M059J (cell line): ENCODE results near the gene HSD17B1. TPM values are rescaled to one million over a fixed set of nuclear protein-coding genes. Genes with fewer than 3 reads are reported as not detected.
"Not testable (repeated sequence)": the region's sequence is repeated elsewhere in the genome, so short reads cannot be mapped to it uniquely, and the experiment has no call there.

Source experiments
- DNase-seq: peaks from one replicate; pipeline ENCODE4 v3.0.0-alpha.2; 2012; ENCODE audit warnings: low read depth
- total RNA-seq: library from RNA; depleted of rRNA; stranded (reverse); fragments of >200 nt; shearing (Covaris generic); gene quantifications from 2 replicates; pipeline ENCODE4 v1.2.3, GENCODE V29; 2014

The HSD17B1 gene
- total RNA-seq, 1 experiment from 2014 or later = 0.54 TPM

DNA sequence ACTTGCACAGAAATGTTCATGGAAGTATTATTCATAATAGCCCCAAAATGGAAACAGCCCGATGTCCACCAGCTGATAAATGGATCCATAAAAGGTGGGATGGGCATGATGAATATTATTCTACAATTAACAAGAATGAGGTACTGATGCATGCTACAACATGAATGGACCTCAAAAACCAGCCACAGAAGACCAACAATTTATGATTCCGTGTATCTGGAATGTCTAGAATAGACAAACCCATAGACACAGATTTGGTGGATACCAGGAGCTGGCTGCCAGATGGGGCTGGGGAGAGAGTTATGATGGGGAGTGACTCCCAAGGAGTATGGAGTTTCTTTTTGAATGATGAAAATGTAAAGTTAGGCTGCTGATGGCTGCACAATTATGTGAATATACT is 27.5 kb upstream of the HSD17B1 start:
- peak; percentile 53 for DNase-seq

DNA sequence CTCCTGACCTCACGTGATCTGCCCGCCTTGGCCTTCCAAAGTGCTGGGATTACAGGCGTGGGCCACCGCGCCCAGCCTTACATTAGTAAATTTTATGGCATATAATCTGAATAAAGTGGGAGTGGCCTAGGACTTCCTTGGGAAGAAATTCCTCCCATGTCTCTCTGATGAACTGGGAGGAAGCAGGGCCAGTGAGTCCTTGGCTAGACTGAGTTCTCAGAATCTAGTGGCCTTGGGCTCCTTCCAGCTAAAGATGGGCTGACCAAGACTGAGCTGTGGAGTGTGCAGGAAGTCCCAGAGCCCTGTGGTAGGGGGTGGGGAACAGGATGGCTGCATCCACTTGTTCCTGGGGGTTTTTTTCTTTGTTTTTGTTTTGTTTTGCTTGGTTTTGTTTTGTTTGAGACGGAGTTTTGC is 26.7 kb upstream of the HSD17B1 start:
- peak; percentile 84 for DNase-seq

DNA sequence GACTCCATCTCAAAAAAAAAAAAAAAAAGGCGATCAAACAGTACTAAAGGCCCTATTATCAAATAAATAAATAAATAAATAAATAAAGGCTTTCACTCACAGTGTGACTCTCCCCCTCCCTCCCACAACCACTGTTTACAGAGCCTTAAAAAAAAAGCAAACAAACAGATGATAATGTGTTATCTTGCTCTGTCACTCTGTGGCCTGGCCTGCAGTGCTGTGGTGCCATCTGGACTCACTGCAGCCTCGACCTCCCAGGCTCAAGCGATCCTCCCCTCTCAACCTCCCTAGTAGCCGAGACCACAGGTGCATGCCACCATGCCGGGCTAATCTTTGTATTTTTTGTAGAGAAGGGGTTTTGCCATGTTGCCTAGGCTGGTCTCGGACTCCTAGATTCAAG is 24.8 kb upstream of the HSD17B1 start:
- DNase-seq = no peak

DNA sequence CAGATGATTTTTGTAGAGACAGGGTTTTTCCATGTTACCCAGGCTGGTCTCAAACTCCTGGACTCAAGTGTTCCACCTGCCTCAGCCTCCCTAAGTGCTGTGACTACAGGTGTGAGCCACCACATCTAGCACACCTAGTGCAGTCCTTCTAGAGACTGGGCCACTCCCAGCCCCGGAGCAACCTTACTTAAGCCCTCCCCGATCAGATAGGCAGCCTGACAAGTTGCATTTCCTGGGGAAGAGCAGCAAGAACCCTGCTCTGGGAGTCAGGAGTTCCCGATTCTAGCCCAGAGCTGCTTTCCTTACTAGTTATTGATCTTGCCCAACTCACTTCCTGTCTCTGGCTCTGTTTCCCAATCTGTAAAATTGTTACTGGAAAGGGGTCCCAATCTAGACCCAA is 23.7 kb upstream of the HSD17B1 start:
- DNase-seq = no peak

DNA sequence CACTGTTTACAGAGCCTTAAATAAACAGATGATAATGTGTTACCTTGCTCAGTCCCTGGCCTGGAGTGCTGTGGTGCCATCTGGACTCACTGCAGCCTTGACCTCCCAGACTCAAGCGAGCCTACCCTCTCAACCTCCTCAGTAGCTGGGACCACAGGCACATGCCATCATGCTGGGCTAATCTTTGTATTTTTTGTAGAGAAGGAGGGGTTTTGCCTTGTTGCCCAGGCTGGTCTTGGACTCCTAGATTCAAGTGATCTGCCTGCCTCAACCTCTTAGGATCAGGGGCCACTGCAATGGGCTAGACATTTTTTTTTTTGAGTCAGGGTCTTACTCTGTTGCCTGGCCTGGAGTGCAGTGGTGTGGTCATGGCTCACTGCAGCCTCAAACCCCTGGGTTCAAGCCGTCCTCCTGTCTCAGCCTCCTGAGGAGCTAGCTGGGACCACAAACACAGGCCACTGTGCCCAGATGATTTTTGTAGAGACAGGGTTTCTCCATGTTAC is 21.7 kb upstream of the HSD17B1 start:
- DNase-seq = peak; percentile 17

DNA sequence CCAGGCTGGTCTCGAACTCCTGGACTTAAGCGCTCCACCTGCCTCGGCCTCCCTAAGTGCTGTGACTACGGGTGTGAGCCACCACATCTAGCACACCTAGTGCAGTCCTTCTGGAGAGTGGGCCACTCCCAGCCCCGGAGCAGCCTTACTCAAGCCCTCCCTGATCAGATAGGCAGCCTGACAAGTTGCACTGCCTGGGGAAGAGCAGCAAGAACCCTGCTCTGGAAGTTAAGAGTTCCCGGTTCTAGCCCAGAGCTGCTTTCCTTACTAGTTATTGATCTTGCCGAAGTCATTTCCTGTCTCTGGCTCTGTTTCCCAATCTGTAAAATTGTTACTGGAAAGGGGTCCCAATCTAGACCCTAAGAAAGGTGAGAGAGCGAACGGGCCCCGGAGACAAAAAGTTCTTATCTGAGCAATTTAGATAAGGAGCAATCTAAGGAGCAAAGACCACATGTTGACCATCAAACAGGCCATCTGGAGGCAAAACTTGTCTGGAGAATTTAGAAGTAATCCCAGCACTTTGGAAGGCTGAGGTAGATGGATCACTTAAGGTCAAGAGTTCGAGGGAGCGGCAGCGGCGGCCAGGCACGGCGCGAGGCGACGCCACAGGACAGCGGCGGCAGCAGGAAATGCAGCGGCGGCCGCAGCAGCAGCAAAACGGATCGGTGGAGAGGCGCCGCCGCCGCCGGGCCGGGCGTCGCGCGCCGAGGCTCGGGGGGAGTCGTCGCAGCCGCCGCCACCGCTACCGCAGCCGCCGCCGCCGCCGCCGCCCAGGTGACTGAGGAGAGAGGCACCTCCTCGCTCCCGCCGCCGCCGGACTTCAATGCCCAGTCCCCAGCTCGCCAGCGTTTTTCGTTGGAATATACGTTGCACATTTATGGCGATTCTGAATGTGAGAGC is 21.0 kb upstream of the HSD17B1 start:
- DNase-seq = peak; percentile 56

DNA sequence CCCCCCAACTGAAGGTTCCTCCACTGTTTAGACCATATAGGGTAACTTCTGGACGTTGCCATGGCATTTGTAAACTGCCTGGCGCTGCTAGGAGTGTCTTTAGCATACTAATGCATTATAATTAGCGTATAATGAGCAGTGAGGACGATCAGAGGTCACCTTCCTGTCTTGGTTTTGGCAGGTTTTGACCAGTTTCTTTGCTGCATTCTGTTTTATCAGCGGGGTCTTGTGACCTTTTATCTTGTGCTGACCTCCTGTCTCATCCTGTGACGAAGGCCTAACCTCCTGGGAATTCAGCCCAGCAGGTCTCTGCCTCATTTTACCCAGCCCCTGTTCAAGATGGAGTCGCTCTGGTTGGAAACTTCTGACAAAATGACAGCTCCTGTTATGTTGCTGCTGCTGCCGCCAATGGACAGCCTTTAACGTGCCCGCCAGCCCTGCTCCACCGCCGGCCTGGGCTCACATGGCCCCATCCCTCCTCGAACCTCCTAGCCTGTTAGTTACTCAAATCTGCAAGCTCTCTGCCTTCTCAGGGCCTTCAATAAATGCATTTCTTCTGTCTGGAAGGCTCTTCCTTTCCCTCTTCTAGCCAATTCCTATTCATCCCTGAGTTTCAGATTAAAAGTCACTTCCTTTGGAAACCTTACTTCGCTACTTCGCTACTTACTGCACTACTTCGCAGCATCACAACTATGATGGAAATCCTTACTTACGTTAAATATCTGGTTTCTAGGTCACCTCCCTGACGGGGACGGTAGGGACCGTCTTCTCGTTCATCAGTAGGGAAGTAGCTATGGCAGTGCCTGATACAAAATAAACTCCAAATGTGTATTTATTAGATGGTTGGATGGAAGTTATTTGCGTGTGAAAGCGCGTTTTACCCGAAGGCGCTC is 17.3 kb upstream of the HSD17B1 start:
- DNase-seq = no peak

DNA sequence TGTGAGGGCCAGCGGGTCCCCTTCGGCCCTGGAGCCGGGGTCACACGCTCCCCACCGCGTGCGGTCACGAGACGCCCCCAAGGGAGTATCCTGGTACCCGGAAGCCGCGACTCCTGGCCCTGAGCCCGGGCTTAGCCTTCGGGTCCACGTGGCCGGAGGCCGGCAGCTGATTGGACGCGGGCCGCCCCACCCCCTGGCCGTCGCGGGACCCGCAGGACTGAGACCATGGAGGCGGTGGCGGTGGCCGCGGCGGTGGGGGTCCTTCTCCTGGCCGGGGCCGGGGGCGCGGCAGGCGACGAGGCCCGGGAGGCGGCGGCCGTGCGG is 16.7 kb upstream of the HSD17B1 start, which contains the start of gene NAGLU:
TSS of gene NAGLU (plus strand) at position 194 of the 324 bp plus-strand sequence. CDS start at position 226, 32 bp downstream.
- peak; percentile 83 for DNase-seq

DNA sequence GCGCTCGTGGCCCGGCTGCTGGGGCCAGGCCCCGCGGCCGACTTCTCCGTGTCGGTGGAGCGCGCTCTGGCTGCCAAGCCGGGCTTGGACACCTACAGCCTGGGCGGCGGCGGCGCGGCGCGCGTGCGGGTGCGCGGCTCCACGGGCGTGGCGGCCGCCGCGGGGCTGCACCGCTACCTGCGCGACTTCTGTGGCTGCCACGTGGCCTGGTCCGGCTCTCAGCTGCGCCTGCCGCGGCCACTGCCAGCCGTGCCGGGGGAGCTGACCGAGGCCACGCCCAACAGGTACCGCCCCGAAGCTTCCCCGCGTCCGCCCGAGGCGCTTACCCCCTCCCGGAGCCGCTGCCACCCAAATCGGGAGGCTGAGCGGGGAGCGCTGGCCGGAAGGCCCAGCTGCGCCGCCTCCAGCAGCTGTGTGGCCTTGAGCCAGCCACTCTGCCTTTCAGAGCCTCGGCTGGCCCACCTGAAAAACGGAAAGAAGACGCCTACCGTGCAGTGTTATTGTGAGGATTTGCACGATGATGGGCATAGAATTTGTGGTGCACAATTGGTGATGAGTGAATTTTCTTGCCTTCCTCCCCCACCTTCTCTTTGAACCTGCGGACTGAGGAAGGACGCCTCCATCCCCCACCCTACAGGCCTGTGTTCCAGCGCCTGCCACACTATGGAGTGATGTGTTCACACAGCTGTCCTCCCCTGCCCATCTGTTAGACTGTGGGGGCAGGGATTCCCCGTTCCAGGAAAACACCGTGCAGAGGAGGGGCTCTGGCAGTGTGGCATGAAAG is 16.2 kb upstream of the HSD17B1 start:
- DNase-seq = peak; percentile 76

DNA sequence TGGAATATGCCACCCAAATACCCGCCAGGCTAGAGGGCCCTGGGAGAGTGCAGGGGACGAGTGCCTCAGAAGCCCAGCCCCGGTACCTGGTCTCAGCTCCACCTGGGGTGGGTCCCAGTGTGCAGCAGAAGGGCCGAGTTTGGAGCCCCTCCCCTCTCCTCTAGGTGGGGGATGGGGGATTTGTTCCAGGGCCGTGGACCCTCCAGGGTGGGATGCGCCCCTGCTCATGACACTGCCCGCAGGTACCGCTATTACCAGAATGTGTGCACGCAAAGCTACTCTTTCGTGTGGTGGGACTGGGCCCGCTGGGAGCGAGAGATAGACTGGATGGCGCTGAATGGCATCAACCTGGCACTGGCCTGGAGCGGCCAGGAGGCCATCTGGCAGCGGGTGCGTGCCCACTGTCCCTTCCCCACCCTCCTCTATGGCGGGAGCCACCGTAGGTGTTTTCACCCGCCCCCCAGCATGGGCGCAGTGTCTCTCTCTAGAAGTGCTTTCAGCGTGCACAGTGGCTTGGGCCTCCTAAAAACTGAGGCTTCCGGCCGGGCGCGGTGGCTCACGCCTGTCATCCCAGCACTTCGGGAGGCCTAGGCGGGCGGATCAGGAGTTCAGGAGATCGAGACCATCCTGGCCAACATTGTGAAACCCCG is 15.4 kb upstream of the HSD17B1 start:
- no peak for DNase-seq

DNA sequence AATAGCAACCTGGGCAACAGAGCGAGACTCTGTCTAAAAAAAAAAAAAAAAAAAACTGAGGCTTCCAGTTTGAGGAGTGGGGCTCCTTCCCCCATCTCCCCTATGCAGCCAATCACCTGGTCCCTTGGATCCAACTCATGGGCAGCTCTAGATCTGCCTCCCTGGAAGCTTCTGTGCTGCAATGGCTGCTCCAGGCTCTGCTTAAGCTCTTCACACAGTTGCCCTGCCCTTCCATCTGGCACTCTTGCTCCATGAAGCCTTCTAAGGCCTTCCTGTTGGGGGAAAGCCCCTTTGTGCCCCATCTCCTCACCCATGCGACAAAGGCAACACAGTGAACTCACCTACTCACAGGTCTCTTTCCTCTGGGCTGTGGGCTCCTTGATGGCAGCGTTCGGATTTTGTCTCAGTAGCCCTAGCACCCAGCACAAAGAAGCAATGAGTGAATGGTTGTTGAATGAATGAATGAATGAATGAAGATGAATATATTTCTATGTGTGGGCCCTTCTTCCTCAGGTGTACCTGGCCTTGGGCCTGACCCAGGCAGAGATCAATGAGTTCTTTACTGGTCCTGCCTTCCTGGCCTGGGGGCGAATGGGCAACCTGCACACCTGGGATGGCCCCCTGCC is 14.8 kb upstream of the HSD17B1 start:
- no peak for DNase-seq

DNA sequence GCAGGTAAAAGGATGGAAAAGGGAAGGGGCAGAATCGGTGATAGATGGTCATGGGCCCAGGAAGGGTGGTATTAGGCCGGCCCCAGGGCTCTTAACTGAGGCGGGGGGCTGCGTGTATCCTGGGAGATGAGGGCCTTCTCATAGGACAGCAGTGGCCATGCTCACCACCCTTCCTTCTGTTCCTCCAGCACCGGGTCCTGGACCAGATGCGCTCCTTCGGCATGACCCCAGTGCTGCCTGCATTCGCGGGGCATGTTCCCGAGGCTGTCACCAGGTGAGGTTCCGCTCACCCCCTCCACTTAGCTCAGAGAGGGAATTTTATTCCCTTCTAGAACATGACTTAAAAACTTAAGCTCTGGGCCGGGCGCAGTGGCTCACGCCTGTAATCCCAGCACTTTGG is 14.2 kb upstream of the HSD17B1 start:
- no peak for DNase-seq

DNA sequence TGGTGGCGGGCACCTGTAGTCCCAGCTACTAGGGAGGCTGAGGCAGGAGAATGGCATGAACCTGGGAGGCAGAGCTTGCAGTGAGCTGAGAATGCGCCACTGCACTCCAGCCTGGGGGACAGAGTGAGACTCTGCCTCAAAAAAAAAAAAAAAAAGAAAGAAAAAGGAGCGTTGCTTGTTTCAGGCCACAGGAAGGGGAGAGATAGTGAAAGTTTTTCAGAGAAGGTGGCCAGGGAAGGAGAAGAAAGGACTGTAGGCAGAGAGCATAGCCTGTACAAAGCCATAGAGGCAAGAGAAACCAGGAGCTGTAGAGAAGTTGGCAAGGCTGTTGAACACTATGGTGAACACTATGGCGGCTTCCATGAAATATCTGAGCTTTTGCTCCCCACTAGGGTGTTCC is 12.2 kb upstream of the HSD17B1 start:
- DNase-seq = not testable (repeated sequence)

DNA sequence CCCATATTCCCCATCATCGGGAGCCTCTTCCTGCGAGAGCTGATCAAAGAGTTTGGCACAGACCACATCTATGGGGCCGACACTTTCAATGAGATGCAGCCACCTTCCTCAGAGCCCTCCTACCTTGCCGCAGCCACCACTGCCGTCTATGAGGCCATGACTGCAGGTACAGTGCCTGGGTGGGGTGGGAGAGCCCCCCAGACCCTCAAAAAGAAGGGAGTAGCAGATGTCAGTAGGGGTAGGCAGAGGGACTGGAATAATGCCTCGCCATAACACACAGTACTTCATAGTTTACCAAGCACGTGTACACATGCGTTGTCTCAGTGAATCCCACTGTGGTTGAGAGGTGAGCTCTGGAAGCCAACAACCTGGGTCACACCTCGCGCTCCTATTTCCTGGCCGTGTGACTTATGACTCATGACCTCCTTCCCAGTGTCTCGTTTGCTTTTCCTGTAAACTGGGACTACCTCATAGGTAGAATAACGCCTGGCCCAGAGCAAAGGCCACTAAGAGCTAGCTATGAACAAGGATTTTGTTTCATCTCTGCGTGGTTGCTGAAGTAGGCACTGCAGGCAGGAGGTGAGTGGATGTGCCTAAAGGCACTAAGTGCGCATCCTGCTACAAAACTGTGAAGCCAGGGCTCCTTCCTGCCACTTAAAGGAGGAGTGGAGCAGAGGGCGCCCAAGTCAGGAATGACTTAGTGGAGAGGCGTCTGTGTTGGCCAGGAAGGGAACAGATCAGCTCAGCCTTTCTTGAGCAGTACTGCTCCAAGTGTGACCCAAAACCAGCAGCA is 11.5 kb upstream of the HSD17B1 start:
- peak; percentile 64 for DNase-seq

DNA sequence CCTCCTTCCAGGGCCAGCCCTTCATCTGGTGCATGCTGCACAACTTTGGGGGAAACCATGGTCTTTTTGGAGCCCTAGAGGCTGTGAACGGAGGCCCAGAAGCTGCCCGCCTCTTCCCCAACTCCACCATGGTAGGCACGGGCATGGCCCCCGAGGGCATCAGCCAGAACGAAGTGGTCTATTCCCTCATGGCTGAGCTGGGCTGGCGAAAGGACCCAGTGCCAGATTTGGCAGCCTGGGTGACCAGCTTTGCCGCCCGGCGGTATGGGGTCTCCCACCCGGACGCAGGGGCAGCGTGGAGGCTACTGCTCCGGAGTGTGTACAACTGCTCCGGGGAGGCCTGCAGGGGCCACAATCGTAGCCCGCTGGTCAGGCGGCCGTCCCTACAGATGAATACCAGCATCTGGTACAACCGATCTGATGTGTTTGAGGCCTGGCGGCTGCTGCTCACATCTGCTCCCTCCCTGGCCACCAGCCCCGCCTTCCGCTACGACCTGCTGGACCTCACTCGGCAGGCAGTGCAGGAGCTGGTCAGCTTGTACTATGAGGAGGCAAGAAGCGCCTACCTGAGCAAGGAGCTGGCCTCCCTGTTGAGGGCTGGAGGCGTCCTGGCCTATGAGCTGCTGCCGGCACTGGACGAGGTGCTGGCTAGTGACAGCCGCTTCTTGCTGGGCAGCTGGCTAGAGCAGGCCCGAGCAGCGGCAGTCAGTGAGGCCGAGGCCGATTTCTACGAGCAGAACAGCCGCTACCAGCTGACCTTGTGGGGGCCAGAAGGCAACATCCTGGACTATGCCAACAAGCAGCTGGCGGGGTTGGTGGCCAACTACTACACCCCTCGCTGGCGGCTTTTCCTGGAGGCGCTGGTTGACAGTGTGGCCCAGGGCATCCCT is 9.3 kb upstream of the HSD17B1 start:
- DNase-seq = no peak

DNA sequence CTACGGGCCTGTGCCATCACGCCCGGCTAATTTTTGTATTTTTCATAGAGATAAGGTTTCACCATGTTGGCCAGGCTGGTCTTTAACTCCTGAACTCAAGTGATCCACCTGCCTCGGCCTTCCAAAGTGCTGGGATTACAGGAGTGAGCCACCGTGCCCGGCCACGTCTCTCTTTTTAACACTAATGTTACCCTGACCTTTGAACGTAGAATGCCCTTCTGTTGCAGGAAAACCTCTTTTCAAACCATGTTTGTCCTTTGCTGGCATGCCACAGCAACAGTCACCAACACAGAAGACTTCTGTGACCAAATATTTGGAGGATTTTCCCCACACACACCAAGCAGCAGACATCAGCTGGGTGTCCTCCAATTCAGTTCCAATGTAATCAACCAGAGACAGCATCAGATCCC is 7.8 kb upstream of the HSD17B1 start:
- no peak for DNase-seq

DNA sequence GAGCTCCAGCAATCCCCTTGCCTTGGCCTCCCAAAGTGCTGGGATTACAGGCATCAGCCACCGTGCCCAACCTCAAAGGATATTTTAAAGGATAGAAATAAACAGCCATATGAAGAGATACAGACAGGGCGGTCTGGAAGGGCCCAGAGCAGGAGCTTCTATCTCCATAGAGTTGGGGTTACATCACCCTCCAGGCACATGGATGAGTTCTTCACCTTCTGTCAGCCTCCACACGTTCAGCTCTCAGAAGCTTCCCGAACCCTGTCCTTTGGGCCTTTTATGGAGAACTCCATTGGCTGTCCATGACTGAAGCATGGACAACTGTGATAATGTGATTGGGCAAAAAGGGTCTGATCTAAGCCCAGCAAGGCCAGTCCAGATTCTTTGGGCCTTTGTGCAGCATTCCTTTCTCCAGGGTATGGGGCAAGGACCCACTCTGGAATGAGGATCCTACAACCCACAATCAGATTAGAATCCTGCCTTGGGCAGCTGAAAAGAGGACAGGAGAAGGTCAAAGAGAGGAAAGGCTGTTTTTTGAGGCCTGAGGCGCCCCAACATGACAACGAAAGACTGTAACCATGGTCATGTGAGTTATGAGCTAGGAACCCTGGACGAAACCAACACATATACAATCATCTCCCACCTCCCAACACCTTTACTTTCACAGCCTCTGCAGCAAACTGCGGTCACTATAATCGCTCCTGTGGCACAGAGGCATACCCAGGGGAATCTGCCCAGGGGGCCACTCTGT is 6.8 kb upstream of the HSD17B1 start:
- not testable (repeated sequence) for DNase-seq

DNA sequence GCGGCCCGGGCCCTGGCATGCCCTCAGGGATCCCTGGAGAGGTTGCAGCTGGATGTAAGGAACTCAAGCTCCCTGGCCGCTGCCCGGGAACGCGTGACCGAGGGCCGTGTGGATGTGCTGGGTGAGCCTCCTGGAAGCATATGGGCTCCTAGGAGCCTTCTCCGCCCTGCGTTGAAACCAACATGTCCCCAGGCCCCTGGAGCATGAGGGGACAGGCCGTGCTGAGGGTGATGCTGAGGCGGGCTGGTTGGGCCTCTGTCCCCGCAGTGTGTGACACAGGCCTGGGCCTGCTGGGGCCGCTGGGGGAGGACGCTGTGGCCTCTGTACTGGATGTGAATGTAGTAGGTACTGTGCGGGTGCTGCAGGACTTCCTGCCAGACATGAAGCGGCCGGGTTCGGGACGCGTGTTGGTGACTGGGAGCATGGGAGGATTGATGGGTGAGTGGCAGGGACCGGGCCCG is 5.7 kb upstream of the HSD17B1 start:
- no peak for DNase-seq
